ENCODE results near the gene MAPKAP1. TPM values are rescaled to one million over a fixed set of nuclear protein-coding genes. Genes with fewer than 3 reads are reported as not detected.

The MAPKAP1 gene
- total and polyA plus RNA-seq, 2 experiments from 2014 or later = 68.4 to 98.5 TPM

- TF ChIP-seq ZNF462 (CRISPR knock-in tag; IDR thresholded peaks at IDR 0.05) (no peak), ZNF331 (CRISPR knock-in tag; IDR thresholded peaks at IDR 0.05; ENCODE audit: low read depth) (no peak)
These were observed 7.1 kb downstream of the MAPKAP1 start (continued) for GRCh38 chr9:125699870-125700269.

DNA sequence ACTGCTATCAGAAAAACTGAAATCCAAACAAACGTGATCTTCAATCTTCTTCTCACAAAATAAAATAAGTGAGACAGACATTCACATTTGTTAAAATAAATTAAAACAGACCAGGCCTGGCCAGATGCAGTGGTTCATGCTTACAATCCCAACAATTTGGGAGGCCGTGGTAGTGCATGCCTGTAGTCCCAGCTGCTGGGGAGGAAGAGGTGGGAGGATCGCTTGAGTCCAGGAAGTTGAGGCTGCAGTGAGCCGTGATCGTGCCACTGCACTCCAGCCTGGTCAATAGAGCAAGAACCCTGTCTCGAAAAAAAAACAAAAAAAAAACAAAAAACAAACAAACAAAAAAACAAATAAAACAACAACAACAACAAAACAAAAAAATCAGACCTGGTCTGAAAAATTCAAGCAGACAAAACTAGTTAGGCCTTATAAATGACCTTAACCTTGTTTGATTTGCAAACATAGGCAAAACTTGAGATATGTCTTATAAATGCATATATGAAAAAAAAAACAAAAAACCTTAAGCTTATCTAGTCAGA is 10.8 kb downstream of the MAPKAP1 start:
- ATAC-seq (no peak; the same call in 2 of the 3 replicates), DNase-seq (ENCODE audit: low spot score) (no peak)
- H3K79me2 ChIP-seq (replicated peaks; ENCODE audit: insufficient read depth) = peaks cover 82% of the 10 kb centered on the region
- no peaks in the 10 kb centered on the region for H4K20me1 ChIP-seq (replicated peaks; ENCODE audit: insufficient read depth)
- no peak overlapping the region; the same call in 1 of the 2 replicates for H3K27ac Mint-ChIP-seq
- H3K4me1 Mint-ChIP-seq = peaks cover 51% of the 10 kb centered on the region
- H3F3A ChIP-seq (replicated peaks; ENCODE audit: low read depth) = no peaks in the 10 kb centered on the region; the same call in 1 of the 2 replicates
- no peaks in the 10 kb centered on the region for H3K27me3 Mint-ChIP-seq (ENCODE audit: insufficient read depth, low read depth, poor library complexity)
- H3K27ac ChIP-seq (ENCODE audit: low read depth) = peak overlapping the region; percentile 91
- H3K4me3 Mint-ChIP-seq = no peak overlapping the region
- H2AFZ ChIP-seq = no peak overlapping the region
- no peaks in the 10 kb centered on the region; the same call in 2 of the 3 replicates for H3K9me3 Mint-ChIP-seq
- H3K36me3 ChIP-seq (ENCODE audit: insufficient read depth) = no peaks in the 10 kb centered on the region
- H3K36me3 Mint-ChIP-seq (ENCODE audit: low read depth) = peaks cover 5% of the 10 kb centered on the region; the same call in 1 of the 3 replicates
- H3K4me3 ChIP-seq = no peak overlapping the region
- H3K9me2 ChIP-seq (ENCODE audit: insufficient read depth) = no peaks in the 10 kb centered on the region
- peaks cover 30% of the 10 kb centered on the region for H3K4me1 ChIP-seq (ENCODE audit: insufficient read depth)
- no peaks in the 10 kb centered on the region for H3K27me3 ChIP-seq (ENCODE audit: insufficient read depth)
- H3K4me2 ChIP-seq = no peak overlapping the region
- TF ChIP-seq NANOG (IDR thresholded peaks at IDR 0.05; ENCODE audit: borderline replicate concordance) (no peak), EZH2phosphoT487 (IDR thresholded peaks at IDR 0.05; ENCODE audit: unreplicated experiment) (no peak), ZNF462 (CRISPR knock-in tag; IDR thresholded peaks at IDR 0.05) (no peak), POLR2AphosphoS5 (IDR thresholded peaks at IDR 0.05; ENCODE audit: low read depth) (no peak), ZNF331 (CRISPR knock-in tag; IDR thresholded peaks at IDR 0.05; ENCODE audit: low read depth) (no peak)

All from GM23338 (cell line).